H1 (cell line): ENCODE data around the gene YWHAG. TPM values are rescaled to one million over a fixed set of nuclear protein-coding genes. Genes with fewer than 3 reads are reported as not detected.

Experiments
- CTCF ChIA-PET: fragments of 300-600 bp; sonication (Branson Sonifier 250); formaldehyde crosslinking; loops from one replicate; lab custom pipeline; 2021; ENCODE audit not compliant: partially characterized antibody; lab: Charles Lee
- POLR2A ChIA-PET: fragments of 300-600 bp; sonication (Branson Sonifier 250); formaldehyde crosslinking; loops from one replicate; lab custom pipeline; 2021; ENCODE audit warnings: inconsistent platforms; ENCODE audit not compliant: partially characterized antibody; lab: Charles Lee
- DNase-seq, 2 experiments: peaks; one replicate each; pipeline versions ENCODE4 v3.0.0 to v3.0.0-alpha.2; 2010 to 2022; ENCODE audit warnings: low spot score in 2 of 2, low read depth in 1 of 2, mixed read lengths in 1 of 2
- FAIRE-seq: peaks from 2 replicates; lab custom pipeline; 2011; peaks lifted over from hg19 to GRCh38; lab: Jason Lieb, UNC
- H2AFZ ChIP-seq: 2 replicates; pipeline ENCODE4 v1.8.1; 2012; ENCODE audit warnings: low read length, inconsistent platforms
- H2AK5ac ChIP-seq: 2 replicates; pipeline ENCODE4 v1.6.1; 2013; ENCODE audit warnings: low read depth, low read length
- H2BK120ac ChIP-seq: replicated peaks from 2 replicates; pipeline ENCODE3; 2013; ENCODE audit warnings: low read depth, low read length, inconsistent platforms
- H2BK12ac ChIP-seq: 2 replicates; pipeline ENCODE4 v1.6.1; 2013; ENCODE audit warnings: low read depth, low read length
- H2BK15ac ChIP-seq: 2 replicates; pipeline ENCODE4 v1.6.1; 2013; ENCODE audit warnings: low read length
- H2BK20ac ChIP-seq: 2 replicates; pipeline ENCODE4 v1.6.1; 2013; ENCODE audit warnings: low read length
- H2BK5ac ChIP-seq: 2 replicates; pipeline ENCODE4 v1.6.1; 2013; ENCODE audit warnings: low read depth, low read length
- H3K14ac ChIP-seq: 2 replicates; pipeline ENCODE4 v1.6.1; 2013; ENCODE audit warnings: inconsistent platforms; ENCODE audit not compliant: insufficient read length
- H3K18ac ChIP-seq: 2 replicates; pipeline ENCODE4 v1.6.1; 2013; ENCODE audit warnings: low read length; ENCODE audit errors: extremely low read depth
- H3K23ac ChIP-seq: 2 replicates; pipeline ENCODE4 v1.6.1; 2013; ENCODE audit warnings: inconsistent platforms; ENCODE audit not compliant: insufficient read length
- H3K23me2 ChIP-seq: 2 replicates; pipeline ENCODE4 v1.6.1; 2013; ENCODE audit warnings: low read depth, low read length
- H3K27ac ChIP-seq: 2 replicates; pipeline ENCODE4 v1.6.1; 2011; ENCODE audit warnings: low read depth, low read length, inconsistent platforms
- H3K27me3 ChIP-seq, 4 experiments: replicated peaks in 1 of 4; 1 replicate in 1 of 4; 2 replicates in 3 of 4; pipeline versions ENCODE4 v1.6.1 to v1.8.1; 2011 to 2013; ENCODE audit warnings: low read length in 3 of 4, mild to moderate bottlenecking in 3 of 4, inconsistent platforms in 2 of 4, mixed read lengths in 2 of 4, moderate library complexity in 1 of 4; ENCODE audit not compliant: control insufficient read depth in 3 of 4, insufficient read depth in 3 of 4; ENCODE audit errors: extremely low read depth in 1 of 4
- H3K36me3 ChIP-seq, 4 experiments: 2 replicates each; pipeline versions ENCODE4 v1.6.1 to v1.8.1; 2011 to 2013; ENCODE audit warnings: mild to moderate bottlenecking in 4 of 4, low read length in 3 of 4, moderate library complexity in 2 of 4, control low read depth in 1 of 4, inconsistent platforms in 1 of 4; ENCODE audit not compliant: insufficient read depth in 4 of 4, control insufficient read depth in 2 of 4
- H3K4ac ChIP-seq: replicated peaks from 2 replicates; pipeline ENCODE3; 2013; ENCODE audit warnings: low read length, low read depth, mixed read lengths, inconsistent platforms; ENCODE audit not compliant: insufficient read length
- H3K4me1 ChIP-seq, 4 experiments: replicated peaks in 1 of 4; 1 replicate in 1 of 4; 2 replicates in 3 of 4; pipeline versions ENCODE4 v1.6.1 to v1.8.1; 2011 to 2013; ENCODE audit warnings: low read length in 3 of 4, inconsistent platforms in 2 of 4, mixed read lengths in 1 of 4; ENCODE audit not compliant: insufficient read depth in 4 of 4, control insufficient read depth in 3 of 4
- H3K4me2 ChIP-seq, 2 experiments: 2 replicates each; pipeline versions ENCODE4 v1.6.1 to v1.8.1; 2011 to 2013; ENCODE audit warnings: low read depth in 2 of 2, low read length in 2 of 2, control low read depth in 1 of 2, inconsistent platforms in 1 of 2, mild to moderate bottlenecking in 1 of 2; ENCODE audit not compliant: insufficient read depth in 1 of 2
- H3K4me3 ChIP-seq, 4 experiments: fragments of 200-600, 300-600 bp in 1 of 4; sonication (generic), shearing (Covaris generic), sonication (Bioruptor Twin) in 1 of 4; 2 replicates each; pipeline versions ENCODE4 v1.5.1 to v1.8.1; 2011 to 2016; ENCODE audit warnings: low read length in 4 of 4, low read depth in 3 of 4, control low read depth in 2 of 4, inconsistent platforms in 2 of 4, mild to moderate bottlenecking in 2 of 4, mixed read lengths in 1 of 4, moderate library complexity in 1 of 4; ENCODE audit not compliant: insufficient read depth in 2 of 4; ENCODE audit errors: extremely low read depth in 1 of 4
- H3K56ac ChIP-seq: replicated peaks from 2 replicates; pipeline ENCODE3; 2013; ENCODE audit warnings: low read depth, mild to moderate bottlenecking, mixed read lengths, low read length, inconsistent platforms; ENCODE audit not compliant: insufficient read length
- H3K79me1 ChIP-seq: 2 replicates; pipeline ENCODE4 v1.6.1; 2013; ENCODE audit warnings: low read depth, low read length, control low read depth
- H3K79me2 ChIP-seq, 2 experiments: 2 replicates each; pipeline versions ENCODE4 v1.6.1 to v1.8.1; 2012 to 2013; ENCODE audit warnings: low read length in 2 of 2, mild to moderate bottlenecking in 2 of 2, inconsistent platforms in 1 of 2; ENCODE audit not compliant: insufficient read depth in 2 of 2, control insufficient read depth in 1 of 2
- H3K9ac ChIP-seq, 4 experiments: replicated peaks in 1 of 4; 1 replicate in 1 of 4; 2 replicates in 3 of 4; pipeline versions ENCODE4 v1.6.1 to v1.8.1; 2011 to 2013; ENCODE audit warnings: low read depth in 3 of 4, low read length in 3 of 4, control low read depth in 2 of 4, mild to moderate bottlenecking in 2 of 4, moderate library complexity in 2 of 4, inconsistent platforms in 1 of 4; ENCODE audit errors: extremely low read depth in 1 of 4
- H3K9me3 ChIP-seq, 2 experiments: 2 replicates each; pipeline versions ENCODE4 v1.6.1 to v1.8.1; 2012 to 2013; ENCODE audit warnings: mild to moderate bottlenecking in 2 of 2, moderate library complexity in 2 of 2, control low read depth in 1 of 2, inconsistent platforms in 1 of 2, low read depth in 1 of 2, low read length in 1 of 2, mixed read lengths in 1 of 2; ENCODE audit not compliant: insufficient read depth in 2 of 2
- H4K20me1 ChIP-seq, 2 experiments: replicated peaks in 1 of 2; 2 replicates each; pipeline versions ENCODE3 to v1.8.1; 2011 to 2013; ENCODE audit warnings: inconsistent platforms in 2 of 2, low read length in 2 of 2, mild to moderate bottlenecking in 1 of 2; ENCODE audit not compliant: insufficient read depth in 2 of 2, control insufficient read depth in 1 of 2
- H4K5ac ChIP-seq: 2 replicates; pipeline ENCODE4 v1.6.1; 2013; ENCODE audit warnings: low read length, low read depth, mixed read lengths, inconsistent platforms; ENCODE audit not compliant: insufficient read length
- H4K8ac ChIP-seq: 2 replicates; pipeline ENCODE4 v1.8.0; 2013; ENCODE audit warnings: mild to moderate bottlenecking, moderate library complexity, low read length, inconsistent platforms; ENCODE audit not compliant: insufficient read depth; ENCODE audit errors: extremely low read depth
- H4K91ac ChIP-seq: replicated peaks from 2 replicates; pipeline ENCODE3; 2013; ENCODE audit warnings: low read length, mixed read lengths, inconsistent platforms; ENCODE audit not compliant: insufficient read length
- JUND ChIP-seq: IDR thresholded peaks from 2 replicates; pipeline ENCODE4 v1.6.1; 2011; ENCODE audit warnings: mild to moderate bottlenecking, improper control_type of control experiment, low read length
- MAFK ChIP-seq: IDR thresholded peaks from 2 replicates; pipeline ENCODE4 v1.6.1; 2012; ENCODE audit warnings: low read depth, mild to moderate bottlenecking, improper control_type of control experiment, low read length
- POLR2AphosphoS5 ChIP-seq: IDR thresholded peaks from 2 replicates; pipeline ENCODE4 v1.6.1; 2011; ENCODE audit warnings: low read depth, low read length
- POU5F1 ChIP-seq: IDR thresholded peaks from 2 replicates; pipeline ENCODE4 v1.6.1; 2011; ENCODE audit warnings: low read depth, mild to moderate bottlenecking, low read length, moderate library complexity
- SP1 ChIP-seq: IDR thresholded peaks from 2 replicates; pipeline ENCODE4 v1.6.1; 2011; ENCODE audit warnings: low read depth, low read length
- WGBS, 2 experiments: shearing (Covaris generic) in 1 of 2; methylation state at CpG; one replicate each; pipeline versions ENCODE4 v1.1.6 to v1.1.7; 2013 to 2015; ENCODE audit warnings: low lambda C conversion rate in 2 of 2, mixed read lengths in 2 of 2, inconsistent platforms in 1 of 2, low coverage in 1 of 2, missing lambda C conversion rate in 1 of 2; ENCODE audit not compliant: insufficient replicate concordance in 2 of 2, insufficient coverage in 1 of 2, insufficient read length in 1 of 2; ENCODE audit errors: extremely low coverage in 1 of 2, missing lambda C conversion rate in 1 of 2; 5-methylcytosine and 5-hydroxymethylcytosine counted together
- polyA plus RNA-seq, 7 experiments: library from polyadenylated mRNA; depleted of rRNA in 3 of 7; stranded (reverse) in 5 of 7; unstranded in 2 of 7; fragments of >200 nt in 5 of 7; fragments of 200-250 nt in 2 of 7; gene quantifications; 1 replicate in 5 of 7; 2 replicates in 1 of 7; 4 replicates in 1 of 7; pipeline versions ENCODE4 v1.2.1 to v1.2.3, GENCODE V29; 2011 to 2013; ENCODE audit warnings: missing spikeins in 2 of 7, mixed read lengths in 2 of 7
- total RNA-seq: library from RNA; stranded (reverse); fragmentation: NEBNext Ultra II Directional; extraction: Animal tissue kit (Norgen Biotek cat#: 25700); gene quantifications from 2 replicates; pipeline ENCODE4 v1.2.1, GENCODE V29; 2021

The YWHAG gene
- total and polyA plus RNA-seq, 2 of the 8 experiments (the other 6 are each of a cell fraction or from before 2014, with no cell fraction given) = 57.2 to 241 TPM

DNA sequence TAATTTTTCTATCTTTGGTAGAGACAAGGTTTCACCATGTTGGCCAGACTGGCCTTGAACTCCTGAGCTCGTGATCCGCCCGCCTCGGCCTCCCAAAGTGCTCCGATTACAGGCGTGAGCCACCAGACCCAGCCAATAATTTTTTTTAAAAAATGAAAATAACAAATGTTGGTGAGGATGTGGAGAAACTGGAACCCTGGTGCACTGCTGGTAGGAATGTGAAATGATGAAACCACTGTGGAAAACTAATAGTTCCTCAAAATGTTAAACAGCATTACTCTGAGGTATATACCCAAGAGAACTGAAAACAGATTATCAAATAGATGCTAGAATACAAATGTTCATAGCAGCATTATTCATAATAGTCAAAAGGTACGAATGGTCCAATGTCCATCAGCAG is 23.0 kb upstream of the YWHAG start:
- Histone ChIP-seq H3K9me3 (no peaks in the 10 kb centered on the region), H3K27ac (no peak overlapping the region), H3K4me2 (no peak overlapping the region), H4K20me1 (no peaks in the 10 kb centered on the region), H2BK12ac (no peak overlapping the region), H3K23me2 (no peaks in the 10 kb centered on the region; the same call in 1 of the 2 replicates), H3K4me3 (no peak overlapping the region), H3K56ac (no peak overlapping the region), H4K5ac (no peak overlapping the region), H2BK20ac (no peak overlapping the region), H3K14ac (no peak overlapping the region), H2BK5ac (no peak overlapping the region), H3K18ac (no peak overlapping the region), H3K4ac (no peak overlapping the region), H4K91ac (no peak overlapping the region), H2AK5ac (no peak overlapping the region), H3K4me1 (no peaks in the 10 kb centered on the region), H3K23ac (no peak overlapping the region), H3K36me3 (no peaks in the 10 kb centered on the region), H3K9ac (no peak overlapping the region), H2AFZ (no peak overlapping the region), H4K8ac (no peak overlapping the region), H2BK120ac (no peak overlapping the region), H3K27me3 (no peaks in the 10 kb centered on the region), H3K79me1 (no peaks in the 10 kb centered on the region), H2BK15ac (no peak overlapping the region), H3K79me2 (no peaks in the 10 kb centered on the region)
- FAIRE-seq = no peak
- CTCF ChIA-PET = interaction anchor here (0.8 kb wide), 1 partner anchor 9 kb away, joined by 4 read pairs; no protein-coding TSS in a partner anchor
- DNase-seq = no peak
- TF ChIP-seq POU5F1 (no peak), SP1 (no peak), MAFK (no peak), POLR2AphosphoS5 (no peak), JUND (no peak)
- POLR2A ChIA-PET = interaction anchor here (0.7 kb wide), 1 partner anchor 21 kb away, joined by 4 read pairs; no protein-coding TSS in a partner anchor
- 94% methylated on average over 7 of the region's 7 CpGs; no CpG with 5 or more reads in 1 of the 2 experiments for WGBS, 2 experiments
